Stimulated activated CD8-positive, alpha-beta memory T cell treated with anti-CD3 and anti-CD28 coated beads, Interleukin-12 subunit alpha, Interleukin-12 subunit beta, amount 100 ng/mL, for 1 hour (primary cell): ENCODE data around the gene PRLR.
"Not testable (repeated sequence)": the region's sequence is repeated elsewhere in the genome, so short reads cannot be mapped to it uniquely, and the experiment has no call there.

Experiments used
- DNase-seq: peaks from one replicate; pipeline ENCODE4 v3.0.0-alpha.2; 2020; ENCODE audit warnings: low read depth

PRLR gene

GRCh38 chr5:35081134-35081533, 149.2 kb downstream of the PRLR start:
- DNase-seq: no peak

GRCh38 chr5:35073160-35073559, 157.1 kb downstream of the PRLR start:
- DNase-seq: no peak

- no peak for DNase-seq
These were observed 161.1 kb downstream of the PRLR start for GRCh38 chr5:35069188-35069587.

GRCh38 chr5:35067985-35068384, 162.3 kb downstream of the PRLR start:
- DNase-seq: no peak

GRCh38 chr5:35066260-35066795, 164.0 kb downstream of the PRLR start:
- DNase-seq: no peak

- DNase-seq: no peak
These were observed 166.9 kb downstream of the PRLR start for GRCh38 chr5:35063414-35063813.

GRCh38 chr5:35061211-35061770, 169.0 kb downstream of the PRLR start:
- no peak for DNase-seq

- no peak for DNase-seq
These were observed 170.1 kb downstream of the PRLR start for GRCh38 chr5:35060236-35060635.

- no peak for DNase-seq
These were observed 171.0 kb downstream of the PRLR start for GRCh38 chr5:35059251-35059650.

- DNase-seq: no peak
These were observed 171.9 kb downstream of the PRLR start for GRCh38 chr5:35058374-35058788.

GRCh38 chr5:35056686-35057085, 173.6 kb downstream of the PRLR start:
- no peak for DNase-seq

- DNase-seq: no peak
These were observed 177.4 kb downstream of the PRLR start for GRCh38 chr5:35052838-35053237.

GRCh38 chr5:35050541-35051126, 179.7 kb downstream of the PRLR start:
- no peak for DNase-seq

GRCh38 chr5:35048910-35049309, 181.4 kb downstream of the PRLR start:
- no peak for DNase-seq

- no peak for DNase-seq
These were observed 182.4 kb downstream of the PRLR start, which contains the start of gene AGXT2 for GRCh38 chr5:35047785-35048404. TSS of gene AGXT2 (minus strand) at chr5:35047949. CDS start at chr5:35047892, 57 bp downstream.

GRCh38 chr5:35046774-35047173, 183.5 kb downstream of the PRLR start:
- DNase-seq: no peak

- no peak for DNase-seq
These were observed 185.0 kb downstream of the PRLR start for GRCh38 chr5:35045280-35045679.

- DNase-seq: no peak
These were observed 185.6 kb downstream of the PRLR start for GRCh38 chr5:35044649-35045048.

GRCh38 chr5:35042781-35043180, 187.5 kb downstream of the PRLR start:
- DNase-seq: no peak

- no peak for DNase-seq
These were observed 189.0 kb downstream of the PRLR start for GRCh38 chr5:35041261-35041660.

- no peak for DNase-seq
These were observed 191.4 kb downstream of the PRLR start for GRCh38 chr5:35038891-35039290.

- no peak for DNase-seq
These were observed 193.8 kb downstream of the PRLR start for GRCh38 chr5:35036536-35036935.

GRCh38 chr5:35035929-35036328, 194.4 kb downstream of the PRLR start:
- DNase-seq: not testable (repeated sequence)
